ENCODE measurements around the gene ZNF682. TPM values are rescaled to one million over a fixed set of nuclear protein-coding genes. Genes with fewer than 3 reads are reported as not detected.
"Not testable (repeated sequence)": the region's sequence is repeated elsewhere in the genome, so short reads cannot be mapped to it uniquely, and the experiment has no call there.

The ZNF682 gene
- total and polyA plus RNA-seq, 2 of the 4 experiments (the other 2 are of a cell fraction), result 1.7 to 4.8 TPM

DNA sequence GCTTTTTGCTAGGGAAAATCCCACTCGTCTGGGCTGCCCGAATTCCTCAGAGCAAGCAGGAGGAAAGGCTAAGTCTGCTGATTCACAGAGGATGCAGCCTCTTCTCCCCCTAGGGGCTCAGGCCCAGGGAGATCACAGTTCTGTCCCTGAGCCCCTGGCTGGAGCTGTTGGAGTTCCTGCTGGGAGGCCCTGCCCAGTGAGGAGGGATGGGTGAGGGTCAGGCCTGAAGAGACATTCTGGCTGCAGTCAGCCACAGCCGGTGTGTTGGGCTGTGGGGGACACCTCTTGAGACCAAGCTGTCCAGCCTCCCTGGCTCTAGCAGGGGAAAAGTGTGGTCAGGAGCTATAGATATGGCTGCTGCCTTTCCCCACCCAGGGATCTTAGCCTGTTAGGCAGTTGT, 73.2 kb downstream of the ZNF682 start:
- H3K9me3 ChIP-seq (ENCODE audit: control insufficient read depth, insufficient read depth, low read length); CTCF ChIA-PET; ATAC-seq (ENCODE audit: low read depth); dilution Hi-C loops (cut with HindIII; ENCODE audit: low sequenced_read_pairs, unreplicated experiment); intact Hi-C loops (cut with micrococcal nuclease); H3K79me1 ChIP-seq (ENCODE audit: low read depth in 1 of 2, low read length in 2 of 2); H4K20me1 ChIP-seq (ENCODE audit: insufficient read depth, low read length); H3K18ac ChIP-seq (ENCODE audit: low read depth, low read length); H2AFZ ChIP-seq (replicated peaks; ENCODE audit: low read length, poor library complexity); H4K91ac ChIP-seq (ENCODE audit: insufficient read depth, low read depth, low read length); H4K8ac ChIP-seq (ENCODE audit: low read depth in 2 of 2, low read length in 2 of 2); H3K9ac ChIP-seq (ENCODE audit: low read depth, low read length); H4K5ac ChIP-seq (ENCODE audit: low read depth, low read length); H3K36me3 ChIP-seq (ENCODE audit: control insufficient read depth, insufficient read depth, low read length); H3K27ac ChIP-seq (ENCODE audit: insufficient read depth, low read length); H2BK20ac ChIP-seq (ENCODE audit: low read depth, low read length); H2AK5ac ChIP-seq (ENCODE audit: low read depth, low read length); H3K4me3 ChIP-seq (ENCODE audit: insufficient read depth, low read depth, low read length); DNase-seq; H3K23ac ChIP-seq (ENCODE audit: low read depth, low read length); H2BK15ac ChIP-seq (ENCODE audit: low read depth, low read length); H2BK5ac ChIP-seq (ENCODE audit: low read depth, low read length, poor library complexity, severe bottlenecking); H3K4me1 ChIP-seq (ENCODE audit: control insufficient read depth, insufficient read depth, low read length); H3K14ac ChIP-seq (replicated peaks; ENCODE audit: low read depth, low read length); BruUV-seq (replicated peaks); H2AK9ac ChIP-seq (replicated peaks; ENCODE audit: low read depth, low read length, poor library complexity); H3K56ac ChIP-seq (ENCODE audit: extremely low read depth, insufficient read depth, low read length); H2BK120ac ChIP-seq (ENCODE audit: low read depth, low read length); H3K4ac ChIP-seq (ENCODE audit: low read depth, low read length); H3K4me2 ChIP-seq (ENCODE audit: low read depth, low read length); H3K9me1 ChIP-seq (ENCODE audit: insufficient read depth, low read length); H3K27me3 ChIP-seq (ENCODE audit: control insufficient read depth, insufficient read depth, low read length); POLR2A ChIA-PET (ENCODE audit: unreplicated experiment): not testable (repeated sequence)
- WGBS, 2 experiments (ENCODE audit: extremely low coverage in 2 of 2, insufficient read length in 1 of 2), result no CpG with 5 or more reads among the region's 3 CpGs
- in situ Hi-C loops (cut with MboI; ENCODE audit: low sequenced_read_pairs), result loop anchor here (25.0 kb wide), 1 partner anchor 429 kb away; the partner anchor contains the start of genes CILP2 and YJEFN3
